ENCODE data around the gene XYLT1.

The XYLT1 gene

GRCh38 chr16:17177242-17177958 is 293.4 kb downstream of the XYLT1 start:
- TF ChIP-seq, protein P1, sequence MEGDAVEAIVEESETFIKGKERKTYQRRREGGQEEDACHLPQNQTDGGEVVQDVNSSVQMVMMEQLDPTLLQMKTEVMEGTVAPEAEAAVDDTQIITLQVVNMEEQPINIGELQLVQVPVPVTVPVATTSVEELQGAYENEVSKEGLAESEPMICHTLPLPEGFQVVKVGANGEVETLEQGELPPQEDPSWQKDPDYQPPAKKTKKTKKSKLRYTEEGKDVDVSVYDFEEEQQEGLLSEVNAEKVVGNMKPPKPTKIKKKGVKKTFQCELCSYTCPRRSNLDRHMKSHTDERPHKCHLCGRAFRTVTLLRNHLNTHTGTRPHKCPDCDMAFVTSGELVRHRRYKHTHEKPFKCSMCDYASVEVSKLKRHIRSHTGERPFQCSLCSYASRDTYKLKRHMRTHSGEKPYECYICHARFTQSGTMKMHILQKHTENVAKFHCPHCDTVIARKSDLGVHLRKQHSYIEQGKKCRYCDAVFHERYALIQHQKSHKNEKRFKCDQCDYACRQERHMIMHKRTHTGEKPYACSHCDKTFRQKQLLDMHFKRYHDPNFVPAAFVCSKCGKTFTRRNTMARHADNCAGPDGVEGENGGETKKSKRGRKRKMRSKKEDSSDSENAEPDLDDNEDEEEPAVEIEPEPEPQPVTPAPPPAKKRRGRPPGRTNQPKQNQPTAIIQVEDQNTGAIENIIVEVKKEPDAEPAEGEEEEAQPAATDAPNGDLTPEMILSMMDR (IDR thresholded peaks at IDR 0.05; ENCODE audit: control insufficient read depth, insufficient read depth, low read depth, low read length, missing control alignments) = no peak
- peak; percentile 28 for DNase-seq (ENCODE audit: low read depth)
- no peak overlapping the region for H3K4me3 ChIP-seq (ENCODE audit: control insufficient read depth, low read depth, low read length)

DNA sequence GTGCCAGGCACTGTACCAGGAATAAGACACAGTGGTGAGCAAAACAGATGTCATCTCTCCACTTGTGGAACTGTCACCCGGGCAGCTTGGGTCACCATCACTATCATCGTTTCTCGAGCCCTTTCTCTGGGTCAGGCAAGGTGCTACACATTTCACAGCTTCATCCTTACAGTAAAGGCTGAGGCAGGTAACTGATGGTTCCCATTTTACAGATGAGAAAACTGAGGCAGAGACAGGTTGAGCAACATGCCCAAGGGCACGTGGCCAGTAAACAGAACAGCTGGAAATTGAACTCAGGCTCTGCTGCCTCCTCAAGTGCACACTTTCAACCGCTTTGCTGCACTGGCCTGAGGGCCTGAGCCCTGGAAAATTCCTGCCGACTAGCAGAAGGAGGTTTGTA is 294.6 kb downstream of the XYLT1 start:
- no peak for DNase-seq (ENCODE audit: low read depth)
- TF ChIP-seq, protein P1 (IDR thresholded peaks at IDR 0.05; ENCODE audit: control insufficient read depth, insufficient read depth, low read depth, low read length, missing control alignments) = no peak
- no peak overlapping the region for H3K4me3 ChIP-seq (ENCODE audit: control insufficient read depth, low read depth, low read length)

DNA sequence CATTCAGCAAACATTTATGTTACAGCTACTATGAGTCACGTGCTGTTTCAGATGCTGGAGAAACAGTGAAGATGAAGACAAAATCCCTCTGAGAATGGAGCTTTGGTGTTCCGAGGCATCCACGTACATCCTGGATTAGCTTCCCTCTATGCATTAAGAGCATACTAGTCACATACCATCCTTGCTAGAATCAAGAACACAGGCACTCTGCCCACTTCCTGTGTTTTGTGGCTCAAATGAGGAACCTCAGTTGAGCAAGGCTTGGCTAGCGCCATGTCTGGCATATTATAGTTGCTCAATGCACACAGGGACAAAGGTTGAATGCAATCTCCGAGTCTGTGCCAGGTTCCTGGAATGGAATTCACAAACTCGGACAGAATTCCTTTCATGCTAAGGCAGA is 297.5 kb downstream of the XYLT1 start:
- TF ChIP-seq, protein P1 (IDR thresholded peaks at IDR 0.05; ENCODE audit: control insufficient read depth, insufficient read depth, low read depth, low read length, missing control alignments) = no peak
- H3K4me3 ChIP-seq (ENCODE audit: control insufficient read depth, low read depth, low read length) = no peak overlapping the region
- DNase-seq (ENCODE audit: low read depth) = peak; percentile 53

GRCh38 chr16:17171250-17172143 is 299.3 kb downstream of the XYLT1 start:
- no peak for DNase-seq (ENCODE audit: low read depth)
- no peak overlapping the region for H3K4me3 ChIP-seq (ENCODE audit: control insufficient read depth, low read depth, low read length)
- TF ChIP-seq, protein P1 (IDR thresholded peaks at IDR 0.05; ENCODE audit: control insufficient read depth, insufficient read depth, low read depth, low read length, missing control alignments) = no peak

DNA sequence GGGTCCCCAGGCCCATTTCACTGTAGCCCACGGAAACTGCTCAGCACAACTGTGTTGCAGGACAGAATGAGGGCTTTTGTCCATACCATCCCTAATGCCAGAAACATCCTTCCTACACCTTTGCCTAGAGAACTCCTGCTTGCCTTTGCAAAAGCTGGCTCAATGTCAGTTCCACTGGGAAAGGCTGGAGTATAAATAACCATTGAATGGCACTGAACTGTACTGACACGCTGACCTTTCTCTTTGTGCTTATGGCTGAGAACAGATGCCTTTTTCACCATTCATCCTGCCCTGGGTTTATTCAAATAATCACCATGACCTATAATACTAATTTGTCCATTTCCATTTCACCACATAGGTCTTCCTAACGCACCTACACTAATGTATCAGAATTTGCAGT is 300.3 kb downstream of the XYLT1 start:
- no peak for DNase-seq (ENCODE audit: low read depth)
- TF ChIP-seq, protein P1 (IDR thresholded peaks at IDR 0.05; ENCODE audit: control insufficient read depth, insufficient read depth, low read depth, low read length, missing control alignments) = no peak
- no peak overlapping the region for H3K4me3 ChIP-seq (ENCODE audit: control insufficient read depth, low read depth, low read length)

- DNase-seq (ENCODE audit: low read depth) = no peak
- H3K4me3 ChIP-seq (ENCODE audit: control insufficient read depth, low read depth, low read length) = no peak overlapping the region
- TF ChIP-seq, protein P1 (IDR thresholded peaks at IDR 0.05; ENCODE audit: control insufficient read depth, insufficient read depth, low read depth, low read length, missing control alignments) = no peak
These were observed 302.6 kb downstream of the XYLT1 start for GRCh38 chr16:17168181-17168580.
